Keratinocyte (primary cell): Measurements from ENCODE around the gene KRT71. TPM values are rescaled to one million over a fixed set of nuclear protein-coding genes. Genes with fewer than 3 reads are reported as not detected.

Experiments
- DNase-seq: peaks from one replicate; pipeline ENCODE4 v3.0.0-alpha.2; 2011; ENCODE audit warnings: low read depth, missing footprints, low spot score
- FAIRE-seq: peaks from 2 replicates; lab custom pipeline; 2011; peaks lifted over from hg19 to GRCh38; lab: Jason Lieb, UNC
- H2AFZ ChIP-seq: 2 replicates; pipeline ENCODE4 v1.6.0; 2012; ENCODE audit warnings: low read length, control low read depth, inconsistent platforms; ENCODE audit not compliant: control insufficient read depth
- H3K27ac ChIP-seq: 2 replicates; pipeline ENCODE4 v1.5.1; 2011; ENCODE audit warnings: low read length; ENCODE audit not compliant: control insufficient read depth, insufficient read depth
- H3K27me3 ChIP-seq: 3 replicates; pipeline ENCODE4 v1.6.0; 2011; ENCODE audit warnings: low read length; ENCODE audit not compliant: control insufficient read depth, insufficient read depth; ENCODE audit errors: extremely low read depth
- H3K36me3 ChIP-seq, 2 experiments: 2 replicates in 1 of 2; 3 replicates in 1 of 2; pipeline ENCODE4 v1.5.1; 2011; ENCODE audit warnings: low read length in 2 of 2, mild to moderate bottlenecking in 1 of 2; ENCODE audit not compliant: control insufficient read depth in 2 of 2, insufficient read depth in 2 of 2; ENCODE audit errors: extremely low read depth in 1 of 2
- H3K4me1 ChIP-seq: 3 replicates; pipeline ENCODE4 v1.5.1; 2011; ENCODE audit warnings: low read length; ENCODE audit not compliant: control insufficient read depth, insufficient read depth; ENCODE audit errors: extremely low read depth
- H3K4me2 ChIP-seq: 3 replicates; pipeline ENCODE4 v1.6.0; 2011; ENCODE audit warnings: low read depth, low read length; ENCODE audit not compliant: control insufficient read depth, insufficient read depth; ENCODE audit errors: extremely low read depth
- H3K4me3 ChIP-seq, 3 experiments: fragments of 200-600 bp in 1 of 3; sonication (generic) in 1 of 3; 2 replicates in 2 of 3; 3 replicates in 1 of 3; pipeline ENCODE4 v1.5.1; 2011 to 2016; ENCODE audit warnings: low read length in 3 of 3, mild to moderate bottlenecking in 3 of 3, control low read depth in 2 of 3, inconsistent platforms in 1 of 3, low read depth in 1 of 3, mixed read lengths in 1 of 3, mixed run types in 1 of 3, moderate library complexity in 1 of 3; ENCODE audit not compliant: control insufficient read depth in 2 of 3, insufficient read depth in 2 of 3; ENCODE audit errors: extremely low read depth in 1 of 3
- H3K79me2 ChIP-seq: 2 replicates; pipeline ENCODE4 v1.6.0; 2012; ENCODE audit warnings: low read length; ENCODE audit not compliant: control insufficient read depth, insufficient read depth
- H3K9ac ChIP-seq: 3 replicates; pipeline ENCODE4 v1.6.0; 2011; ENCODE audit warnings: low read length; ENCODE audit not compliant: control insufficient read depth, insufficient read depth; ENCODE audit errors: extremely low read depth
- H3K9me1 ChIP-seq: 3 replicates; pipeline ENCODE4 v1.6.0; 2011; ENCODE audit warnings: low read length; ENCODE audit not compliant: control insufficient read depth, insufficient read depth; ENCODE audit errors: extremely low read depth
- H3K9me3 ChIP-seq: 2 replicates; pipeline ENCODE4 v1.5.1; 2012; ENCODE audit warnings: low read depth, low read length; ENCODE audit not compliant: control insufficient read depth
- H4K20me1 ChIP-seq: 3 replicates; pipeline ENCODE4 v1.6.0; 2011; ENCODE audit warnings: low read length; ENCODE audit not compliant: control insufficient read depth, insufficient read depth; ENCODE audit errors: extremely low read depth
- EZH2 ChIP-seq: IDR thresholded peaks from one replicate; pipeline ENCODE4 v1.6.1; 2012; ENCODE audit warnings: inconsistent platforms, mild to moderate bottlenecking, low read length, moderate library complexity
- dilution Hi-C: fragments of 300-500 bp; cut with MboI; formaldehyde crosslinking; loops from one replicate; pipeline ENCODE4 v1.7.0; 2020; ENCODE audit warnings: low sequenced_read_pairs; ENCODE audit not compliant: extremely low pct_ligation_motif_present
- polyA plus RNA-seq, 5 experiments: library from polyadenylated mRNA; depleted of rRNA in 3 of 5; stranded (reverse) in 3 of 5; stranded (forward) in 1 of 5; unstranded in 1 of 5; fragments of >200 nt; gene quantifications; 1 replicate in 1 of 5; 2 replicates in 3 of 5; 3 replicates in 1 of 5; pipeline versions ENCODE4 v1.2.1 to v1.2.3, GENCODE V29; 2011 to 2012; ENCODE audit warnings: missing spikeins in 2 of 5, low read depth in 1 of 5, low replicate concordance in 1 of 5
- TF ChIP-seq, protein P1 (sequence below), 3 experiments: IDR thresholded peaks in 1 of 3; conservative IDR thresholded peaks in 1 of 3; optimal IDR thresholded peaks in 1 of 3; 2 replicates in 2 of 3; 3 replicates in 1 of 3; pipeline versions ENCODE3 to v1.5.1; 2011; ENCODE audit warnings: low read length in 3 of 3, mild to moderate bottlenecking in 3 of 3, moderate library complexity in 2 of 3, control low read depth in 1 of 3, inconsistent platforms in 1 of 3; ENCODE audit not compliant: insufficient read depth in 2 of 3; ENCODE audit errors: extremely low read depth in 1 of 3

Gene KRT71
- polyA plus RNA-seq, 1 donor (not counting 4 experiments of a cell fraction or from before 2014, with no cell fraction given) = not detected

- no peaks in the 10 kb centered on the region for H3K9me1 ChIP-seq
- no peaks in the 10 kb centered on the region for H3K9me3 ChIP-seq
- no peak overlapping the region for H3K4me3 ChIP-seq
- peak overlapping the region; percentile 92 for H3K9ac ChIP-seq
- H3K27me3 ChIP-seq = no peaks in the 10 kb centered on the region
- no peaks in the 10 kb centered on the region for H4K20me1 ChIP-seq
- dilution Hi-C loops = no loop called here
- H2AFZ ChIP-seq = no peak overlapping the region
- H3K79me2 ChIP-seq = no peaks in the 10 kb centered on the region
- TF ChIP-seq, protein P1, sequence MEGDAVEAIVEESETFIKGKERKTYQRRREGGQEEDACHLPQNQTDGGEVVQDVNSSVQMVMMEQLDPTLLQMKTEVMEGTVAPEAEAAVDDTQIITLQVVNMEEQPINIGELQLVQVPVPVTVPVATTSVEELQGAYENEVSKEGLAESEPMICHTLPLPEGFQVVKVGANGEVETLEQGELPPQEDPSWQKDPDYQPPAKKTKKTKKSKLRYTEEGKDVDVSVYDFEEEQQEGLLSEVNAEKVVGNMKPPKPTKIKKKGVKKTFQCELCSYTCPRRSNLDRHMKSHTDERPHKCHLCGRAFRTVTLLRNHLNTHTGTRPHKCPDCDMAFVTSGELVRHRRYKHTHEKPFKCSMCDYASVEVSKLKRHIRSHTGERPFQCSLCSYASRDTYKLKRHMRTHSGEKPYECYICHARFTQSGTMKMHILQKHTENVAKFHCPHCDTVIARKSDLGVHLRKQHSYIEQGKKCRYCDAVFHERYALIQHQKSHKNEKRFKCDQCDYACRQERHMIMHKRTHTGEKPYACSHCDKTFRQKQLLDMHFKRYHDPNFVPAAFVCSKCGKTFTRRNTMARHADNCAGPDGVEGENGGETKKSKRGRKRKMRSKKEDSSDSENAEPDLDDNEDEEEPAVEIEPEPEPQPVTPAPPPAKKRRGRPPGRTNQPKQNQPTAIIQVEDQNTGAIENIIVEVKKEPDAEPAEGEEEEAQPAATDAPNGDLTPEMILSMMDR (optimal IDR thresholded peaks at IDR 0.05 in 1 of 3, IDR thresholded peaks at IDR 0.05 in 1 of 3, conservative IDR thresholded peaks at IDR 0.05 in 1 of 3; ENCODE audit: extremely low read depth in 1 of 3, insufficient read depth in 2 of 3, low read length in 3 of 3) = no peak
- no peak for TF ChIP-seq EZH2
- no peaks in the 10 kb centered on the region for H3K36me3 ChIP-seq
- DNase-seq = no peak
- FAIRE-seq = peak; percentile 48
- peak overlapping the region; percentile 98 for H3K27ac ChIP-seq
- peaks cover 54% of the 10 kb centered on the region for H3K4me1 ChIP-seq
- peak overlapping the region; percentile 96 for H3K4me2 ChIP-seq
Observed at GRCh38 chr12:52526511-52526951, 26.4 kb downstream of the KRT71 start.

DNA sequence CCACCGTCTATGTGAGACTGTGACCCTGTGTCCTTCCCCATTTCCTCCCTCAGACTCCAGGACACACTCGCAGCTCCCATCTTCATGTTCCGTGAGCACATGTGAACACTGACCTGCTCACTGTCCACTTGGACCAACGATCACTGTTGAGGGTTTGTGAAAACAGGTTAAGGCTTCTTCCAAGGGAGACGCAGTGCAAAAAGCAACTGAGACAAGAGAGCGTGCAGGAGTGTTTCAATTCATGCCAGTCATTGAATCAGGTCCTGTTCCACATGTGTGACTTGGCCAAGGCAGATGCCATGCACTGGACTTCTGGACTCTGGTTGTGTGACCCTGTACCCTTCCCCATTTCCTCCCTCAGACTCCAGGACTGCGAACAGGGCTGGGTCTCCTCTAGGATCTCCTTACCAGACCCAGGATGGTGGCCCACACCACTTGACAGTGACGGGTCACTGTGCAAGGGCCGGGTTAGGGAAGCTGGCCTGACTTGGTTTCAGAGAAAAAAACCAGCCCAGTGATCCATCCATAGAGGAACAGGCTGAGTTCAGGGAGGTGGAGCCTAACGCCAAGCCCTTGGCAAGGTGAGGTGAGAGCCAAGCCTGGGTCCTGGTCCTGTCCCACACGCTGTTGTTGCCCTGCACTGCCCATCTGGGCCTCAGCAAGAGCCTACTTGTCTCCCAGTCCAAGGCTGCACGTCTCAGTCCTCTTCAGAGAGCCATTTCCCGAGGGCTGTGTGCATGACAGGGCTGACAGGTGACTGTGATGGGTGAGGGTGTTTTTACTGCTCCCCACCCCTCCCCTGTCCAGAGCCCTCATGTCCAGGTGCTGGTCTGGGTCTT lies 27.1 kb downstream of the KRT71 start:
- no peak for TF ChIP-seq EZH2
- TF ChIP-seq, protein P1 (optimal IDR thresholded peaks at IDR 0.05 in 1 of 3, IDR thresholded peaks at IDR 0.05 in 1 of 3, conservative IDR thresholded peaks at IDR 0.05 in 1 of 3; ENCODE audit: extremely low read depth in 1 of 3, insufficient read depth in 2 of 3, low read length in 3 of 3) = no peak
- Histone ChIP-seq H4K20me1 (no peaks in the 10 kb centered on the region), H3K4me1 (peaks cover 59% of the 10 kb centered on the region), H3K27me3 (no peaks in the 10 kb centered on the region), H2AFZ (peak overlapping the region; percentile 36), H3K9me3 (no peaks in the 10 kb centered on the region), H3K27ac (peak overlapping the region; percentile 98), H3K79me2 (no peaks in the 10 kb centered on the region), H3K9me1 (no peaks in the 10 kb centered on the region), H3K4me2 (peak overlapping the region; percentile 96), H3K36me3 (no peaks in the 10 kb centered on the region), H3K9ac (peak overlapping the region; percentile 92), H3K4me3 (peak overlapping the region; percentile 19 to 70 (median 55))
- DNase-seq (no peak), FAIRE-seq (peak; percentile 64)
- dilution Hi-C loops = no loop called here
